ENCODE results near the gene GLCE.

The GLCE gene

GRCh38 chr15:69159805-69160140 is 662 bp upstream of the GLCE start:
- H3K9me2 ChIP-seq (replicated peaks; ENCODE audit: low read depth, low read length) = no peaks in the 10 kb centered on the region
- no peaks in the 10 kb centered on the region for H3K36me3 ChIP-seq (ENCODE audit: insufficient read depth, low read length)
- H3K4me3 ChIP-seq (ENCODE audit: low read length, poor library complexity, severe bottlenecking) = peak overlapping the region; percentile 88
- no peaks in the 10 kb centered on the region for H3F3A ChIP-seq (ENCODE audit: low read depth)
- peak overlapping the region; percentile 79 for H3K9ac ChIP-seq (ENCODE audit: low read depth, low read length, poor library complexity, severe bottlenecking)
- peaks cover 8% of the 10 kb centered on the region for H3K4me1 ChIP-seq (ENCODE audit: insufficient read depth, low read length, poor library complexity, severe bottlenecking)
- no peaks in the 10 kb centered on the region for H3K79me2 ChIP-seq (ENCODE audit: insufficient read depth, low read length)
- H3K27me3 ChIP-seq (ENCODE audit: insufficient read depth, low read length, poor library complexity, severe bottlenecking) = no peaks in the 10 kb centered on the region
- H3K4me2 ChIP-seq (ENCODE audit: low read depth, low read length, poor library complexity, severe bottlenecking) = peak overlapping the region; percentile 81
- H2AFZ ChIP-seq (ENCODE audit: low read length) = peak overlapping the region; percentile 95
- TF ChIP-seq, protein P1, sequence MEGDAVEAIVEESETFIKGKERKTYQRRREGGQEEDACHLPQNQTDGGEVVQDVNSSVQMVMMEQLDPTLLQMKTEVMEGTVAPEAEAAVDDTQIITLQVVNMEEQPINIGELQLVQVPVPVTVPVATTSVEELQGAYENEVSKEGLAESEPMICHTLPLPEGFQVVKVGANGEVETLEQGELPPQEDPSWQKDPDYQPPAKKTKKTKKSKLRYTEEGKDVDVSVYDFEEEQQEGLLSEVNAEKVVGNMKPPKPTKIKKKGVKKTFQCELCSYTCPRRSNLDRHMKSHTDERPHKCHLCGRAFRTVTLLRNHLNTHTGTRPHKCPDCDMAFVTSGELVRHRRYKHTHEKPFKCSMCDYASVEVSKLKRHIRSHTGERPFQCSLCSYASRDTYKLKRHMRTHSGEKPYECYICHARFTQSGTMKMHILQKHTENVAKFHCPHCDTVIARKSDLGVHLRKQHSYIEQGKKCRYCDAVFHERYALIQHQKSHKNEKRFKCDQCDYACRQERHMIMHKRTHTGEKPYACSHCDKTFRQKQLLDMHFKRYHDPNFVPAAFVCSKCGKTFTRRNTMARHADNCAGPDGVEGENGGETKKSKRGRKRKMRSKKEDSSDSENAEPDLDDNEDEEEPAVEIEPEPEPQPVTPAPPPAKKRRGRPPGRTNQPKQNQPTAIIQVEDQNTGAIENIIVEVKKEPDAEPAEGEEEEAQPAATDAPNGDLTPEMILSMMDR (conservative IDR thresholded peaks at IDR 0.05; ENCODE audit: low read length) = no peak
- no peak for TF ChIP-seq EZH2phosphoT487 (IDR thresholded peaks at IDR 0.05; ENCODE audit: borderline replicate concordance)
- no peaks in the 10 kb centered on the region for H3K9me3 ChIP-seq (ENCODE audit: insufficient read depth, low read depth, low read length)
- no peaks in the 10 kb centered on the region for H4K20me1 ChIP-seq (ENCODE audit: insufficient read depth, low read length, poor library complexity, severe bottlenecking)

DNA sequence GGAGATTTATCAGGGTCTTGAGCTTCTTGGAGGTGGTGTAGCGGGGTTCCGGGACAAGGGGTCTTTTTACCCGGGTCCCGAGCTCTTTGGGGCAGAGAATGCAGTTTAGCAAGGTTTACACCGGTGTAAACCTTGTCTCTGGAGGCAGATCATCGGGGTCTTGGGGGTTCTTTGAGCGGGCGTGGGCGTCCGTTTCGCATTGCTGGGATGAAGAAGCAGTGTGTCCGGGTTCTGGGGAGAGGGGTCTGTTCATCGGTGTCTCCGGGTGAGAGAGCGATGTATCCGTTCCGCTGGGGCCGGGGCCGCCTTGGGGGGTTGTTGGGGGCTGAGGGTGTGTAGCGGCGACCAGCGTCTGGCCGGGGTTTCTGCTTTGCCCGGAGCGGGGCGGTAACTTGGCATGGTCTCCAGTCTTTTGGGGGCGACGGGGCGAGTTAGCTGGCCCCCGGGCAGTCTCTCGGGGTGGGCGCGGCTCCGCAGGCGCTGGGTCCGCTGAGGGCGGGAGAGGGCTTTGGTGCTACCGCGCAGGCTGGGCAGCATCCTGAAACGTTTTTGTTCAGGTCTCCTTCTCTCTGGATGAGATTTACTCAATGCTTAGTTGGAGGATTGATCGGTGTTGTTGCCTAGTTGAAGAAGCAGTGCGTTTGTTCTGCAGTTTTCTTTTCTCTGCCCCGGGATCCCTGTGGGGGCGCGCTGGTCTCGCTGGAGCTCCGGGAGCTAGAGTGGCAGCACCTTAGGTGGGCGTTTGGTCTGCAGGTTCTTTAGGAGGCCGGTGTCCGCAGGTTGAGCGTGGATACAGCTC is 843 bp downstream of the GLCE start:
- peak overlapping the region; percentile 79 for H3K9ac ChIP-seq (ENCODE audit: low read depth, low read length, poor library complexity, severe bottlenecking)
- no peaks in the 10 kb centered on the region for H3K79me2 ChIP-seq (ENCODE audit: insufficient read depth, low read length)
- H3K4me3 ChIP-seq (ENCODE audit: low read length, poor library complexity, severe bottlenecking) = peak overlapping the region; percentile 88
- TF ChIP-seq, protein P1 (conservative IDR thresholded peaks at IDR 0.05; ENCODE audit: low read length) = peak; percentile 52
- TF ChIP-seq EZH2phosphoT487 (IDR thresholded peaks at IDR 0.05; ENCODE audit: borderline replicate concordance) = no peak
- no peaks in the 10 kb centered on the region for H3K9me3 ChIP-seq (ENCODE audit: insufficient read depth, low read depth, low read length)
- no peaks in the 10 kb centered on the region for H3K36me3 ChIP-seq (ENCODE audit: insufficient read depth, low read length)
- no peaks in the 10 kb centered on the region for H3K9me2 ChIP-seq (replicated peaks; ENCODE audit: low read depth, low read length)
- H3K27me3 ChIP-seq (ENCODE audit: insufficient read depth, low read length, poor library complexity, severe bottlenecking) = no peaks in the 10 kb centered on the region
- peaks cover 14% of the 10 kb centered on the region for H3K4me1 ChIP-seq (ENCODE audit: insufficient read depth, low read length, poor library complexity, severe bottlenecking)
- peak overlapping the region; percentile 95 for H2AFZ ChIP-seq (ENCODE audit: low read length)
- H3F3A ChIP-seq (ENCODE audit: low read depth) = no peaks in the 10 kb centered on the region
- no peaks in the 10 kb centered on the region for H4K20me1 ChIP-seq (ENCODE audit: insufficient read depth, low read length, poor library complexity, severe bottlenecking)
- H3K4me2 ChIP-seq (ENCODE audit: low read depth, low read length, poor library complexity, severe bottlenecking) = peak overlapping the region; percentile 81

DNA sequence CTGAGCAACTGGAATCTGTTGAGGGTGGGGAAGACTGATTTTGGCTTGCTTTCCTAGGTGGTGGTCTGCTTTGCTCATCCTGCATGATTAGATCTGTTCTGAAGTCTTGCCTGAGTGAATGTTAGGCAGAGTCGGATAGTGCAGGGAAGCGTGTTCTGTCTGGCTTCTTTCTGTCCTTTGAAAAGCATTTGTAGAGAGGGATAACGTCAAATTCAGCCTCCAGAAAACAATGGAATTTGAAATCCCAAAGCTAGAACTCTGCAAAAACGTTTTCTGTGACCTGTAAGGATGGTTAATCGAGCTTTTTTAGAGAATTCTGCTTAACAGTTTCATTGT is 1.4 kb downstream of the GLCE start:
- H3F3A ChIP-seq (ENCODE audit: low read depth) = no peaks in the 10 kb centered on the region
- peak overlapping the region; percentile 95 for H2AFZ ChIP-seq (ENCODE audit: low read length)
- peak overlapping the region; percentile 81 for H3K4me2 ChIP-seq (ENCODE audit: low read depth, low read length, poor library complexity, severe bottlenecking)
- peaks cover 14% of the 10 kb centered on the region for H3K4me1 ChIP-seq (ENCODE audit: insufficient read depth, low read length, poor library complexity, severe bottlenecking)
- H3K9ac ChIP-seq (ENCODE audit: low read depth, low read length, poor library complexity, severe bottlenecking) = peak overlapping the region; percentile 79
- H3K79me2 ChIP-seq (ENCODE audit: insufficient read depth, low read length) = no peaks in the 10 kb centered on the region
- H3K4me3 ChIP-seq (ENCODE audit: low read length, poor library complexity, severe bottlenecking) = peak overlapping the region; percentile 88
- no peaks in the 10 kb centered on the region for H3K9me2 ChIP-seq (replicated peaks; ENCODE audit: low read depth, low read length)
- no peaks in the 10 kb centered on the region for H3K36me3 ChIP-seq (ENCODE audit: insufficient read depth, low read length)
- TF ChIP-seq, protein P1 (conservative IDR thresholded peaks at IDR 0.05; ENCODE audit: low read length) = no peak
- no peak for TF ChIP-seq EZH2phosphoT487 (IDR thresholded peaks at IDR 0.05; ENCODE audit: borderline replicate concordance)
- H4K20me1 ChIP-seq (ENCODE audit: insufficient read depth, low read length, poor library complexity, severe bottlenecking) = no peaks in the 10 kb centered on the region
- no peaks in the 10 kb centered on the region for H3K27me3 ChIP-seq (ENCODE audit: insufficient read depth, low read length, poor library complexity, severe bottlenecking)
- H3K9me3 ChIP-seq (ENCODE audit: insufficient read depth, low read depth, low read length) = no peaks in the 10 kb centered on the region
